K562 (cell line): Measurements from ENCODE around the gene ST3GAL5. TPM values are rescaled to one million over a fixed set of nuclear protein-coding genes. Genes with fewer than 3 reads are reported as not detected.

Experiments used
- ARID1B ChIP-seq: fragments of 450-650 bp; IDR thresholded peaks from 2 replicates; pipeline ENCODE4 v1.6.1; 2016; ENCODE audit warnings: antibody characterized with exemption, mild to moderate bottlenecking, inconsistent platforms
- BRF1 ChIP-seq: IDR thresholded peaks from 3 replicates; pipeline ENCODE4 v1.6.1; 2011; ENCODE audit warnings: borderline replicate concordance, mild to moderate bottlenecking; ENCODE audit not compliant: insufficient read length; ENCODE audit errors: extremely low read depth
- CCAR2 ChIP-seq: fragments of 200-400 bp; formaldehyde crosslinking; IDR thresholded peaks from 2 replicates; pipeline ENCODE4 v1.6.1; 2017; ENCODE audit warnings: mild to moderate bottlenecking, low read depth, low read length
- DPF2 ChIP-seq: fragments of 450-650 bp; IDR thresholded peaks from 2 replicates; pipeline ENCODE4 v1.6.1; 2016
- HMBOX1 ChIP-seq: sonication (generic); IDR thresholded peaks from 2 replicates; pipeline ENCODE4 v1.6.1; 2016
- HNRNPLL ChIP-seq: fragments of 200-400 bp; formaldehyde crosslinking; IDR thresholded peaks from 2 replicates; pipeline ENCODE4 v1.6.1; 2017; ENCODE audit warnings: low read length, low read depth, mild to moderate bottlenecking; ENCODE audit not compliant: poor library complexity, severe bottlenecking
- ILK ChIP-seq: fragments of 450-650 bp; IDR thresholded peaks from 2 replicates; pipeline ENCODE4 v1.6.1; 2016; ENCODE audit warnings: missing genetic modification characterization, low read depth, mild to moderate bottlenecking, missing compliant biosample characterization, moderate library complexity, borderline replicate concordance
- IRF1 ChIP-seq: sonication (generic); formaldehyde crosslinking; IDR thresholded peaks from 2 replicates; pipeline ENCODE4 v1.8.0; 2022; ENCODE audit warnings: missing genetic modification reagents, mild to moderate bottlenecking, borderline replicate concordance
- KAT2B ChIP-seq: IDR thresholded peaks from one replicate; pipeline ENCODE4 v1.6.1; 2012; ENCODE audit warnings: low read depth, mild to moderate bottlenecking, control low read depth, inconsistent platforms, low read length, moderate library complexity
- MAZ ChIP-seq, 2 experiments: fragments of 450-650 bp in 1 of 2; sonication (generic) in 1 of 2; formaldehyde crosslinking; IDR thresholded peaks in 1 of 2; conservative IDR thresholded peaks in 1 of 2; 2 replicates each; pipeline versions ENCODE4 v1.4.0 to v1.5.0; 2020; ENCODE audit warnings: mild to moderate bottlenecking in 1 of 2, missing genetic modification reagents in 1 of 2
- MTA3 ChIP-seq: fragments of 450-650 bp; formaldehyde crosslinking; IDR thresholded peaks from 2 replicates; pipeline ENCODE4 v1.6.1; 2017; ENCODE audit warnings: mild to moderate bottlenecking, borderline replicate concordance
- NUFIP1 ChIP-seq: fragments of 450-650 bp; IDR thresholded peaks from 2 replicates; pipeline ENCODE4 v1.6.1; 2018; ENCODE audit not compliant: partially characterized antibody
- POLR2AphosphoS2 ChIP-seq: IDR thresholded peaks from 2 replicates; pipeline ENCODE4 v1.6.1; 2012; ENCODE audit warnings: low read length, improper control_type of control experiment
- PTBP1 ChIP-seq: fragments of 200-400 bp; formaldehyde crosslinking; IDR thresholded peaks from 2 replicates; pipeline ENCODE4 v1.6.1; 2017; ENCODE audit warnings: low read depth, low read length
- USF1 ChIP-seq: sonication (generic); formaldehyde crosslinking; IDR thresholded peaks from 2 replicates; pipeline ENCODE4 v1.9.0; 2022; ENCODE audit warnings: mild to moderate bottlenecking, missing genetic modification reagents
- ZBTB2 ChIP-seq: fragments of 450-650 bp; IDR thresholded peaks from 2 replicates; pipeline ENCODE4 v1.6.1; 2016; ENCODE audit warnings: antibody characterized with exemption
- ZNF395 ChIP-seq: fragments of 200-800 bp; sonication (Bioruptor generic); IDR thresholded peaks from 2 replicates; pipeline ENCODE4 v1.6.1; 2017; ENCODE audit warnings: missing genetic modification characterization, missing compliant biosample characterization
- ZNF717 ChIP-seq: fragments of 250-450 bp; sonication (Bioruptor Pico); IDR thresholded peaks from 2 replicates; pipeline ENCODE4 v1.5.0; 2021
- ZNF766 ChIP-seq: fragments of 200-800 bp; sonication (Bioruptor generic); conservative IDR thresholded peaks from 2 replicates; pipeline ENCODE4 v1.6.1; 2016; ENCODE audit warnings: missing genetic modification characterization, missing compliant biosample characterization
- polyA plus RNA-seq, 8 experiments: library from polyadenylated mRNA; depleted of rRNA in 4 of 8; stranded (reverse) in 5 of 8; unstranded in 3 of 8; fragments of >200 nt; fragmentation: Nextera tagmentation in 2 of 8; fragmentation: Illumina TruSeq in 1 of 8; extraction: Ambion mirVana in 2 of 8; extraction: Trizol in 1 of 8; gene quantifications; 2 replicates each; pipeline versions ENCODE4 v1.2.1 to v1.2.3, GENCODE V29; 2011 to 2014; ENCODE audit warnings: inconsistent platforms in 1 of 8, missing spikeins in 1 of 8
- total RNA-seq, 7 experiments: library from RNA; depleted of rRNA in 6 of 7; stranded (reverse); fragments of >200 nt in 6 of 7; fragmentation: Illumina TruSeq in 2 of 7; extraction: Trizol in 2 of 7; gene quantifications; 2 replicates each; pipeline versions ENCODE4 v1.2.1 to v1.2.3, GENCODE V29; 2011 to 2021; ENCODE audit warnings: low replicate concordance in 1 of 7
- TF ChIP-seq, protein P1 (sequence below), 2 experiments: fragments of 200-800 bp in 1 of 2; sonication (Bioruptor generic) in 1 of 2; sonication (generic) in 1 of 2; formaldehyde crosslinking in 1 of 2; IDR thresholded peaks in 1 of 2; conservative IDR thresholded peaks in 1 of 2; 2 replicates each; pipeline versions ENCODE4 v1.5.0 to v1.6.1; 2016 to 2020; ENCODE audit warnings: missing compliant biosample characterization in 1 of 2, missing genetic modification characterization in 1 of 2, missing genetic modification reagents in 1 of 2

Gene ST3GAL5
- total and polyA plus RNA-seq, 9 of the 15 experiments (the other 6 are each of a cell fraction or from before 2014, with no cell fraction given): 1.6 to 10.0 (median 4.2) TPM

DNA sequence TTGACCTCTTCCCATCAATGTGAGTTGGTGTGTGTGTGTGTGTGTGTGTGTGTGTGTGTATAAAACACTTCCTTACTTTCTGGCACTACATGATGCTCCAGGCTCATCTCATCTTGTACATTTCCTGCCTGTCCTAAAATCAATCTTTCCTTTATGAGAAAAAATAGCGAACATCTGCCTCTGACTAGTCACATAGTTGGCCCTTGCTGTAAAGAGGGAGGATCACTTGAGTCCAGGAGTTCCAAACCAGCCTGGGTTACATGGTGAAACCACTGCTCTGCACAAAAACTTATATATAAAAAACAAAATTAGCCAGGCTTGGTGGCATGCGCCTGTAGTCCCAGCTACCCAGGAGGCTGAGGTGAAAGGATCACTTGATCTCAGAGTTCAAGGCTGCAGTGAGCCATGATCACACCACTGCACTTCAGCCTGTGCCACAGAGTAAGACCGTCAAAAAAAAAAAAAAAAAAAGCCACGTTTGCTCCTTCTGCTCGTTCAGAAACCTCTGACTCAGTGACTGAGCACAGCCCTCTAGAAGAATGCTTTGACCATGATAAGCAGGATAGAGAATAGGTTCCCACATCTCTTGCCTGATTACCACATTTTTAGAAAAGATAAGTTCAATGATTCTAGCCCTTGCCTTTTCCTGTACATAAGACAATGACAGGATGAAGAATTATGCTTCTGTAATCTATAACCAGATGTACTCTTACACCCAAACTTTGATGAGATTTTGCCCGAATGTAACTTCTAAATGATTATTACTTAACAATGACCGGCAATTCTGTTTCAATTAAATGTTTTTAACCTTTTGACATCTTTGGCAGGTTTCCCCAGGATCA lies 45.2 kb upstream of the ST3GAL5 start (continued):
- TF ChIP-seq MAZ (CRISPR knock-in tag; conservative IDR thresholded peaks at IDR 0.05 in 1 of 2, IDR thresholded peaks at IDR 0.05 in 1 of 2) (no peak), ZNF766 (CRISPR knock-in tag) (peak; percentile 98), HMBOX1 (peak; percentile 70), ARID1B (peak; percentile 99), IRF1 (no peak), ZNF395 (CRISPR knock-in tag) (peak; percentile 94), PTBP1 (no peak), DPF2 (peak; percentile 99), MTA3 (no peak), HNRNPLL (no peak), BRF1 (no peak), USF1 (CRISPR knock-in tag) (no peak), KAT2B (no peak), ILK (no peak), ZBTB2 (peak; percentile 81; the same call in 1 of the 2 replicates), NUFIP1 (no peak), POLR2AphosphoS2 (no peak), CCAR2 (no peak), ZNF717 (CRISPR knock-in tag) (no peak)
- TF ChIP-seq, protein P1, sequence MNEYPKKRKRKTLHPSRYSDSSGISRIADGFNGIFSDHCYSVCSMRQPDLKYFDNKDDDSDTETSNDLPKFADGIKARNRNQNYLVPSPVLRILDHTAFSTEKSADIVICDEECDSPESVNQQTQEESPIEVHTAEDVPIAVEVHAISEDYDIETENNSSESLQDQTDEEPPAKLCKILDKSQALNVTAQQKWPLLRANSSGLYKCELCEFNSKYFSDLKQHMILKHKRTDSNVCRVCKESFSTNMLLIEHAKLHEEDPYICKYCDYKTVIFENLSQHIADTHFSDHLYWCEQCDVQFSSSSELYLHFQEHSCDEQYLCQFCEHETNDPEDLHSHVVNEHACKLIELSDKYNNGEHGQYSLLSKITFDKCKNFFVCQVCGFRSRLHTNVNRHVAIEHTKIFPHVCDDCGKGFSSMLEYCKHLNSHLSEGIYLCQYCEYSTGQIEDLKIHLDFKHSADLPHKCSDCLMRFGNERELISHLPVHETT (CRISPR knock-in tag; conservative IDR thresholded peaks at IDR 0.05 in 1 of 2, IDR thresholded peaks at IDR 0.05 in 1 of 2): peak in 1 of 2 experiments; percentile 91; a peak in 2 of 4 replicates
